Fibroblast of pulmonary artery (primary cell): ENCODE measurements around the gene USP25.
A peak's percentile ranks its signal among the peaks of the same experiment; 100 is the strongest.

Experiments used
- DNase-seq: peaks from one replicate; pipeline ENCODE4 v3.0.0-alpha.2; 2010; ENCODE audit warnings: low read depth
- H3K4me3 ChIP-seq: replicated peaks from 2 replicates; pipeline ENCODE4 v1.5.1; 2011; ENCODE audit warnings: low read depth, mild to moderate bottlenecking, control low read depth, low read length, moderate library complexity
- TF ChIP-seq, protein P1 (sequence below): IDR thresholded peaks from 2 replicates; pipeline ENCODE4 v1.5.1; 2011; ENCODE audit warnings: mild to moderate bottlenecking, control low read depth, low read length, inconsistent platforms; ENCODE audit errors: missing control alignments

USP25 gene

DNA sequence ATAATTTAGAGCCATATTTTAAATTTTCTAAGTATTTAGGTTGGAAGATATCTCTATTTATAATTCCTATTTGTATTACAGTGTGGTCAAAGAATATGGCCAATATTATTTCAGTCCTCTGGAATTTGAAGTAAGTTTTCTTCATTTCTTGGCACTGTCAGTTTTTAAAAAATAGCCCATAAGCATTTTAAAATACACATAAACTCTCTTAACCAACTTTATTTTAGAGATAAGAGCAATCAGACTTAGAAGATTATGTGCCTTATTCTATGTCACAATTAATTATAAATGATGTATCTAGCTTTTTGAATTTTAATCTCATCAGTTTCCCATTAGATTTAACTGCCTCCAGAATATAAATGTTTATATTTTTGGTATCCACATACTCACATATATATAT is 130.8 kb downstream of the USP25 start:
- TF ChIP-seq, protein P1, sequence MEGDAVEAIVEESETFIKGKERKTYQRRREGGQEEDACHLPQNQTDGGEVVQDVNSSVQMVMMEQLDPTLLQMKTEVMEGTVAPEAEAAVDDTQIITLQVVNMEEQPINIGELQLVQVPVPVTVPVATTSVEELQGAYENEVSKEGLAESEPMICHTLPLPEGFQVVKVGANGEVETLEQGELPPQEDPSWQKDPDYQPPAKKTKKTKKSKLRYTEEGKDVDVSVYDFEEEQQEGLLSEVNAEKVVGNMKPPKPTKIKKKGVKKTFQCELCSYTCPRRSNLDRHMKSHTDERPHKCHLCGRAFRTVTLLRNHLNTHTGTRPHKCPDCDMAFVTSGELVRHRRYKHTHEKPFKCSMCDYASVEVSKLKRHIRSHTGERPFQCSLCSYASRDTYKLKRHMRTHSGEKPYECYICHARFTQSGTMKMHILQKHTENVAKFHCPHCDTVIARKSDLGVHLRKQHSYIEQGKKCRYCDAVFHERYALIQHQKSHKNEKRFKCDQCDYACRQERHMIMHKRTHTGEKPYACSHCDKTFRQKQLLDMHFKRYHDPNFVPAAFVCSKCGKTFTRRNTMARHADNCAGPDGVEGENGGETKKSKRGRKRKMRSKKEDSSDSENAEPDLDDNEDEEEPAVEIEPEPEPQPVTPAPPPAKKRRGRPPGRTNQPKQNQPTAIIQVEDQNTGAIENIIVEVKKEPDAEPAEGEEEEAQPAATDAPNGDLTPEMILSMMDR = no peak
- H3K4me3 ChIP-seq = no peak overlapping the region
- no peak for DNase-seq

GRCh38 chr21:15868940-15869339 is 139.2 kb downstream of the USP25 start:
- H3K4me3 ChIP-seq = no peak overlapping the region
- TF ChIP-seq, protein P1 = no peak
- no peak for DNase-seq

GRCh38 chr21:15870819-15871218 is 141.0 kb downstream of the USP25 start:
- TF ChIP-seq, protein P1 = no peak
- DNase-seq = no peak
- H3K4me3 ChIP-seq = no peak overlapping the region

DNA sequence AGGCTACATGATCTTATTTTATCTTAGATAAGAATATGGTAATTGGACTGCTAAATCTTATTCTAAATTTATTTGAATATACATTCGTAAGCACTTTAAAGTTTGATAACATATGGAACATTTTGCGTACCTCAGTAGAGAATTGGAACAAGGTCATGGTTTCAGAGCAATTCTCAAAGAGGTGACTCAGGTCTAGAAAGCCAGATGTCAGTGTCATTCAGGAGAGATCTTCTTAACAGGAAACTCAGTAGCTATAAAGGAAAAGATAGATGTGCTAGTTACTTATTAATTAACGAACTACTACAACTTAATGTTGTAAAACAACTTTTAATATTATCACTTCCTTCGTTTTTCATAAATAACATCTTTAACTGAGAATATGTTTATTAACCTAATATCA is 142.5 kb downstream of the USP25 start:
- TF ChIP-seq, protein P1 = no peak
- DNase-seq = no peak
- no peak overlapping the region for H3K4me3 ChIP-seq

- peak; percentile 25 for DNase-seq
- TF ChIP-seq, protein P1 = no peak
- no peak overlapping the region for H3K4me3 ChIP-seq
Measured at GRCh38 chr21:15874615-15875014, 144.8 kb downstream of the USP25 start.

GRCh38 chr21:15875286-15875685 is 145.5 kb downstream of the USP25 start:
- TF ChIP-seq, protein P1 = no peak
- DNase-seq = no peak
- no peak overlapping the region for H3K4me3 ChIP-seq

DNA sequence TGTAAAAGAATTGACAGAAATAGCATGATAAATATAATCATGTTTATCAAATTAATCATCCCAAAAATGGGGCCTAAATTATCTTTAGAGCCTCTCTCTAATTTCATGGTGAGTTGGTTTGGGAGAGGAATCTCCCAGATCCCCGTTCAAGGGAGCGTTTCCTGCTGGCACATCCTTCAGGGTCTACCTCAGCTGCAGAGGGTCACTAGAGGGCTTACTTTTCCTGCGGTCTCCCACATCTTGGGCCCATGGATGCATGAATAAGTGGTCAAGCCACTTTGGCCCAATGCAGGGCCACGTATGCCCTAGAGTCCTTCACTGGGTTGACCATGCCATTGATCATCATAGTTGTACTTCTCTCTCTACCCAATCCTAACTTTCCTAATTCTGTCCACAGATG is 164.1 kb downstream of the USP25 start:
- H3K4me3 ChIP-seq = no peak overlapping the region
- no peak for DNase-seq
- TF ChIP-seq, protein P1 = no peak
